Large intestine (tissue), 3 donors: ENCODE results near the gene HCCS. TPM values are rescaled to one million over a fixed set of nuclear protein-coding genes. Genes with fewer than 3 reads are reported as not detected.
A peak's percentile ranks its signal among the peaks of the same experiment; 100 is the strongest.

Experiments
- DNase-seq, 2 donors: peaks; one replicate each; pipeline versions ENCODE4 v3.0.0 to v3.0.0-alpha.2; 2013
- H3K27ac ChIP-seq: one replicate; pipeline ENCODE4 v1.5.1; 2013; ENCODE audit warnings: low read length
- H3K27me3 ChIP-seq: 2 replicates; pipeline ENCODE4 v1.6.1; 2013; ENCODE audit warnings: low read length; ENCODE audit not compliant: control insufficient read depth, insufficient read depth
- H3K36me3 ChIP-seq: 2 replicates; pipeline ENCODE4 v1.6.1; 2013; ENCODE audit warnings: low read length; ENCODE audit not compliant: control insufficient read depth, insufficient read depth
- H3K4me1 ChIP-seq: one replicate; pipeline ENCODE4 v1.6.1; 2013; ENCODE audit warnings: low read length; ENCODE audit not compliant: control insufficient read depth, insufficient read depth
- H3K4me3 ChIP-seq: one replicate; pipeline ENCODE4 v1.5.1; 2013; ENCODE audit warnings: low read length
- H3K9me3 ChIP-seq: one replicate; pipeline ENCODE4 v1.6.1; 2013; ENCODE audit warnings: mild to moderate bottlenecking, low read depth, low read length, moderate library complexity; ENCODE audit not compliant: control insufficient read depth
- WGBS: methylation state at CpG from one replicate; pipeline ENCODE4 v1.1.5; 2013; ENCODE audit warnings: low lambda C conversion rate; ENCODE audit not compliant: insufficient coverage; 5-methylcytosine and 5-hydroxymethylcytosine counted together
- polyA plus RNA-seq: library from polyadenylated mRNA; unstranded; fragments of 120-200 nt; gene quantifications from one replicate; pipeline ENCODE4 v1.2.1, GENCODE V29; 2013

Gene HCCS
- polyA plus RNA-seq, 1 donor: 30.9 TPM

DNA sequence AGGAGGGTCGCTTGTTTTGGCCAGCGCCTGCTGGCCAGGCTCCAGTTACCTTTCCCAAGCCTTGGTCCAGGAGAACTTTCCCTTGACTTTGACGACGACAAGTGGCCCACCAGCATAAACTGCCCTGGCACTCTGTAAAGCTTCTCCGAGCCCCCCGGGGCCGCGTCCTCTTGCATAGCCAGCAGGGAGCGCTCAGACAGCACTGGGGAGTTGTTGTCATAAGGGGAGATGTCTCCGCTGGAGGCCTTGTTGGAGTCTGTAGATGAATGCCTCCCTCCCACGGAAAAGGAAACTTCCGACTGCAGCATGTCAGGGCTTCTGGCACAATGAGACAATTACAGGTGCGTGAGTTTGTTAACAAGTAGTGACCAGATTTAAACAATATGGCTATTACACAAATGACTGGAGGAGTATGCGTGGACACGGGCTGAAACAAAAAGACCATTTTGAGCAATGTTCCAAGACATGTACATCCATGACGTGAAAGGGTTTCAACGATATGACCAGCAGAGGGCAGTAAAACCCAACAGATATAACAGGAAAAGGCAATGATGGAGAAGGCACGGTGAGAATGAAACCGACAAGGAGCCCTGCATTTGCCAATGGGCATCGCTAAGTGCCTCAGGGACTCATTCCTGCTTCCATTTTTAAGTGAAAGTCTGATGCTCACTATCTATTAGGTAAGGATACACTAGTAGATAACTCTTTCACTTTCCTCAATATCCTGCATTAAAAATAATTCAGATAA is 33.0 kb downstream of the HCCS start:
- H3K4me3 ChIP-seq: no peak overlapping the region
- H3K27me3 ChIP-seq: no peaks in the 10 kb centered on the region
- no peak overlapping the region for H3K27ac ChIP-seq
- H3K9me3 ChIP-seq: no peaks in the 10 kb centered on the region
- WGBS: no CpG with 5 or more reads among the region's 20 CpGs
- H3K36me3 ChIP-seq: no peaks in the 10 kb centered on the region
- DNase-seq: peak; percentile 57 to 62
- no peaks in the 10 kb centered on the region for H3K4me1 ChIP-seq

DNA sequence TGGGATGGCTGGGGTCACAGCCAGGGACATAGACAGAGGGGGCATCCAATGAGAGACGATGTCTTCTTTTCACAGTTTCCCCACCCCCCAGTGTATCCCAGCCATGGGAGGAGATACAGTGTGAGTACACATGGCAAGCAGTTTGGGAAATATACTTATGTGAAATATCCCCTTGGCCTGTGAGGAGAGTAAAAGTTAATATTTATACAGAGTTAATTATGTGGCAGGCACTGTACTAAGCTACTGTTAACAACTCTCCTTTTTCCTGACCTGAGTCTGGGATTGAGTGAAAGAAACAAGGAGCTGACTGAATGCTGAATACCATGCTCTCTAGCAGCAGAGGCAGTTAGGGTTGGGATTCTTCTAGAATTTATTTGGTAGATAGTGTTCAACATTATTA is 35.3 kb downstream of the HCCS start:
- peak in 1 of 2 donors; percentile 23 for DNase-seq
- H3K4me1 ChIP-seq: no peaks in the 10 kb centered on the region
- H3K27ac ChIP-seq: no peak overlapping the region
- no CpG with 5 or more reads among the region's 1 CpG for WGBS
- H3K36me3 ChIP-seq: no peaks in the 10 kb centered on the region
- no peaks in the 10 kb centered on the region for H3K9me3 ChIP-seq
- H3K4me3 ChIP-seq: no peak overlapping the region
- no peaks in the 10 kb centered on the region for H3K27me3 ChIP-seq

DNA sequence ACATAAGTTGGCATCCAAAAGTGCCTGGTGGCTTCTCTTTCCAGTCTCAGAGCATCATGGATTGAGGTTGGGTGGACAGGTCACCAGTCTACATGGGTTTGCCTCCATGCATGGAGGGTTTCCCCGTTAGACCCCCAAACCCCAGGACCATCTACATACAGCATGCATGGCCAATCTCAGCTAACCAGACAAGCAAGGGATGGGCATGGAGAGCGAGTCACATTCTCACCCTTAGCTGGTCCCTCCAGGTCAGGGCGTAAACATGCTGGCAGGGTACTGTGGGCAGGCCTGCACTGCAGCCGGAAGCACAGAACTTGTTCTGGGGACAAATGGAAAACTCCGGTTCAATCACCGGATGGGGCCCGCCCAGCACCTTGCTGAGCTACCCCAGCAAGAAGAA is 37.3 kb downstream of the HCCS start:
- no peak for DNase-seq
- Histone ChIP-seq H3K27ac (no peak overlapping the region), H3K9me3 (no peaks in the 10 kb centered on the region), H3K4me3 (no peak overlapping the region), H3K36me3 (no peaks in the 10 kb centered on the region), H3K27me3 (no peaks in the 10 kb centered on the region), H3K4me1 (no peaks in the 10 kb centered on the region)
- WGBS: no CpG with 5 or more reads among the region's 7 CpGs

DNA sequence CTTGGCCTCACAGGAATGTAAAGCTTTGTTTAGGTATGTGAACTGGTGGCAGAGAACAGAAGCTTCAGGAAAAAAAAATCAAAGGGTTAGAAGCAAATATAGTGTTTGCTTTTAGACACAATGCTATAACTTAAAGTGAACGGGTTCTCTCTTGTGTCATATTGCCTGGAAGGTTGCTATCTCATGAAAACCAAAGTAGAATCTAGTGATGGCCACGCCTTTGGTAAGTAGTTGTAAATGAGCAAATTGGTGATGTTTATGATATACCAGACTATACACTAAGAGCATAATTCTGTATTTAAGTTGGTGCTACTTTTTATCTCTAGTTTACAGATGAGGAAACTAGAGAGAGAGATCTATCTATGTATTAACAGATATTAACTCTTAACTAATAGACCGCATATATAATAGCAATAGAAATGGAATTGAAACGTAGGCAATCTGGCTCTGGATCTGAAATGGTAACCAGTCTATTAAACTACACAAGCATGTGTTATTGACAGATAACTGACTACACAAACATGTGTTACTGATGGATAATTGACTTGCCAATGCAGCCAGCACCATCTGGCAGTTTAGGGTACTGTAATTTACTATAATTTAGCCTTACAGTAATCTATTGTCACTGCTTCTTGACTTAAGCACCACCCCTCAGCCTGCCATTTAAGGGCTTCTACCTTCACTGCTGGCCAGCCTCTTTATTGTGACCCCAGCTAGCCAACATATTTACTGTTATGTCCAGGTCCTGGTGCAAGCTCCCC is 40.8 kb downstream of the HCCS start:
- DNase-seq: no peak
- Histone ChIP-seq H3K27me3 (no peaks in the 10 kb centered on the region), H3K4me1 (no peaks in the 10 kb centered on the region), H3K27ac (no peak overlapping the region), H3K36me3 (no peaks in the 10 kb centered on the region), H3K9me3 (no peaks in the 10 kb centered on the region), H3K4me3 (no peak overlapping the region)
- WGBS: no CpG with 5 or more reads among the region's 4 CpGs

DNA sequence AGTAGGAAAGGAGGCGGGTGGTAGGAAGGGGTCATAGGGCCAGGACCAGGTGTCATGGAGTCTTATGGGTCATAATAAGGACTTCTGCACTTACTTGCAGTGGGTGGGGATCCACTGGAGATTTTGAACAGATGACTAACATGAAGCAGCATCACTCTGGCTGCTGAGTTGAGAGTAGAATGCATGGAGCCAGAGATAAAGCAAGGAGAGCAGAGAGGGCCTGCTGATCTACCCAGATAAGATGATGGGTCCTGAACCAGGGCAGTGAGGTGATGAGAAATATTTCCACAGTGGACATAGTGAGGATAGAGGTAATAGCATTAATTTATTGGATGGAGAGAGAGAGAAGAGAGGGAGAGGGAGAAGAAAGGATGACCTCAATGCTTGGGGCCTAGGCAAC is 48.0 kb downstream of the HCCS start:
- Histone ChIP-seq H3K4me1 (no peaks in the 10 kb centered on the region), H3K27ac (no peak overlapping the region), H3K4me3 (no peak overlapping the region), H3K27me3 (no peaks in the 10 kb centered on the region), H3K9me3 (no peaks in the 10 kb centered on the region), H3K36me3 (no peaks in the 10 kb centered on the region)
- DNase-seq: no peak
- 100% methylated on average over 1 of the region's 1 CpG for WGBS

DNA sequence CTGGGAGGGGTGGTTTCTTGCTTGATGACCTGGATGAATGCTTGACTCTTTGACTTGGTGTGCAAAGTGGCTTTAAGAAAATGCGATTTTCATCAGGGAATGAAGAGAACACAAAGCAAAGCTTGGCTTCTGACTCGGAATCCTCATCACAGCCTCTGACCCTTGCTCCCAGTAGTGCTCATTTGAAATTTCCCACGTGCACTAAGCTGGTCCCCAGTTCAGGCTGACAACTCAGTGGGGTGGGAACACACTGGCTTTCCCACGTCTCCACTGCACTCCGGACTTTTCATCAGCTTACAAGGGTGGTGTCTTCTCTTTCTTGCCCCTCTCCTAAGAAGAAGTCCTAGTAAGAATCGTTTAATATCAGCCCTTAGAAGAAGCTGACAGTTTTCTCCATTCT is 53.3 kb downstream of the HCCS start:
- no CpG with 5 or more reads among the region's 6 CpGs for WGBS
- H3K4me3 ChIP-seq: no peak overlapping the region
- H3K27me3 ChIP-seq: no peaks in the 10 kb centered on the region
- no peak overlapping the region for H3K27ac ChIP-seq
- DNase-seq: no peak
- no peaks in the 10 kb centered on the region for H3K36me3 ChIP-seq
- no peaks in the 10 kb centered on the region for H3K9me3 ChIP-seq
- no peaks in the 10 kb centered on the region for H3K4me1 ChIP-seq

DNA sequence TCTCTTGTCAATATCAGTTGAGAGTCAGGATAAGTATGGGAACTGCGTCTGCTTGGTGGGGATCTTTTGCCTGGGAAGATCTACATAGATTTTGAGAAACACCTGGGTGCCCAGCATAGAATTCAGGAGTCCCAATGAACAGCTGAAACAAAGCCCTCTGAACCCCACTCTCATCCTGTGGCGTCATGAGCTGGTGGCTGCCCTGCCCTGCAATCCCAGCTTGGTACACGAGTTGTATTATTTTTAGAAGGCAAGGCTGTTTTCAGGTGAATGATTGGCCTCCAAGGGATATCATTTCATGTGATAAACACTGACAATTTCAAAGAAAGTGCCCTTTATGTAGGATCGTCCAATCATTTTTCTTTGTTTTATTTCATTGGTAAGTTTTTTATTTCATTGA is 60.8 kb downstream of the HCCS start:
- Histone ChIP-seq H3K27me3 (no peaks in the 10 kb centered on the region), H3K4me1 (no peaks in the 10 kb centered on the region), H3K9me3 (no peaks in the 10 kb centered on the region), H3K36me3 (peaks cover 2% of the 10 kb centered on the region), H3K4me3 (no peak overlapping the region), H3K27ac (no peak overlapping the region)
- DNase-seq: no peak
- WGBS: 83% methylated on average over 1 of the region's 4 CpGs

DNA sequence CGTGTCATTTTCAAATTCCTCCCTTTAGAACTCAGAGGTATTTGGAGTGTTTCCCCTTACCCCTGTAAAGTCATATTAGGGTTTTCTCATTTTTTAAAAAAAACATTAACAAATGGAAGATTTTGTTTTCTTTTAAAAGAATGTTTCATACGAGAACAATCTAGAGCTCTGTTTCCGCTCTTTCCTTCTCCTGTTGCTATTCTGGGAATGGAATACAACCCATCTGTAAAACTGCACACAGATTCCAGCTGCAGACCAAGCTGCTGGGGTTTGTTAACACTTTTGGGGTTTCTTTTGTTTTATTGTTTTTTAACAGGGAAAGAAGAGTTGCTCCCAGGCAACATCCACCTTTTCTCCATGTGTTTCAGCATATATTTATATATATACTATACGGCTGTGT is 61.3 kb downstream of the HCCS start:
- H3K27ac ChIP-seq: no peak overlapping the region

More for the DNA sequence above, 61.3 kb downstream of the HCCS start:
- WGBS: 94% methylated on average over 3 of the region's 4 CpGs
- H3K4me1 ChIP-seq: no peaks in the 10 kb centered on the region
- peaks cover 2% of the 10 kb centered on the region for H3K36me3 ChIP-seq
- no peak overlapping the region for H3K4me3 ChIP-seq
- DNase-seq: no peak
- H3K27me3 ChIP-seq: no peaks in the 10 kb centered on the region
- no peaks in the 10 kb centered on the region for H3K9me3 ChIP-seq

Other genes with a start within 250 kb of the HCCS start
- not detected for gene AMELX, start 182.1 kb downstream of the HCCS start, polyA plus RNA-seq